GM23338 (cell line): ENCODE measurements around the gene DIP2C. TPM values are rescaled to one million over a fixed set of nuclear protein-coding genes. Genes with fewer than 3 reads are reported as not detected.

Experiments used
- ATAC-seq: fragments of 200-7000 bp; cut with Tn5 transposase; 3 replicates; pipeline ENCODE4 v1.9.1; 2020
- DNase-seq: peaks from one replicate; pipeline ENCODE4 v3.0.0-alpha.2; 2015; ENCODE audit warnings: low spot score
- H2AFZ ChIP-seq: fragments of 200-600 bp; sonication (generic); 2 replicates; pipeline ENCODE4 v1.8.0; 2016; ENCODE audit warnings: antibody characterized with exemption, mild to moderate bottlenecking, moderate library complexity
- H3F3A ChIP-seq: fragments of 200-600 bp; sonication (generic); replicated peaks from 2 replicates; pipeline ENCODE4 v1.8.0; 2017; ENCODE audit warnings: antibody characterized with exemption, mixed run types, low read depth
- H3K27ac ChIP-seq: fragments of 200-600 bp; sonication (generic); 2 replicates; pipeline ENCODE4 v1.6.1; 2016; ENCODE audit warnings: low read depth
- H3K27me3 ChIP-seq: fragments of 200-600 bp; sonication (generic); 2 replicates; pipeline ENCODE4 v1.8.0; 2016; ENCODE audit warnings: mild to moderate bottlenecking, mixed run types, moderate library complexity; ENCODE audit not compliant: insufficient read depth
- H3K36me3 ChIP-seq: fragments of 200-600 bp; sonication (generic); 2 replicates; pipeline ENCODE4 v1.8.0; 2016; ENCODE audit warnings: mild to moderate bottlenecking; ENCODE audit not compliant: insufficient read depth
- H3K4me1 ChIP-seq: fragments of 200-600 bp; sonication (generic); 2 replicates; pipeline ENCODE4 v1.8.0; 2016; ENCODE audit warnings: mild to moderate bottlenecking, moderate library complexity; ENCODE audit not compliant: insufficient read depth
- H3K4me2 ChIP-seq: fragments of 200-600 bp; sonication (generic); 2 replicates; pipeline ENCODE4 v1.7.1; 2017; ENCODE audit warnings: mixed run types
- H3K4me3 ChIP-seq: fragments of 200-600 bp; sonication (generic); 2 replicates; pipeline ENCODE4 v1.6.1; 2016; ENCODE audit warnings: mixed run types
- H3K79me2 ChIP-seq: fragments of 200-600 bp; sonication (generic); replicated peaks from 2 replicates; pipeline ENCODE4 v1.8.0; 2017; ENCODE audit warnings: mild to moderate bottlenecking; ENCODE audit not compliant: insufficient read depth
- H3K9me2 ChIP-seq: fragments of 200-600 bp; sonication (generic); 2 replicates; pipeline ENCODE4 v1.8.0; 2017; ENCODE audit not compliant: insufficient read depth
- H4K20me1 ChIP-seq: fragments of 200-600 bp; sonication (generic); replicated peaks from 2 replicates; pipeline ENCODE4 v1.8.0; 2017; ENCODE audit warnings: mild to moderate bottlenecking; ENCODE audit not compliant: insufficient read depth
- H3K27ac Mint-ChIP-seq: 2 replicates; pipeline ENCODE4 v1.8.0; 2020; ENCODE audit warnings: inconsistent platforms, mild to moderate bottlenecking, moderate library complexity, mixed read lengths
- H3K27me3 Mint-ChIP-seq: 3 replicates; pipeline ENCODE4 v1.8.0; 2022; ENCODE audit warnings: low read depth, mild to moderate bottlenecking, moderate library complexity, mixed read lengths, inconsistent platforms; ENCODE audit not compliant: insufficient read depth, poor library complexity
- H3K36me3 Mint-ChIP-seq: 3 replicates; pipeline ENCODE4 v1.8.0; 2021; ENCODE audit warnings: low read depth, mild to moderate bottlenecking, inconsistent platforms, moderate library complexity, mixed read lengths
- H3K4me1 Mint-ChIP-seq: 3 replicates; pipeline ENCODE4 v1.8.0; 2020; ENCODE audit warnings: mild to moderate bottlenecking, inconsistent platforms, mixed read lengths
- H3K4me3 Mint-ChIP-seq: 3 replicates; pipeline ENCODE4 v1.8.0; 2021; ENCODE audit warnings: moderate library complexity, mild to moderate bottlenecking, inconsistent platforms, mixed read lengths
- H3K9me3 Mint-ChIP-seq: 3 replicates; pipeline ENCODE4 v1.8.0; 2020; ENCODE audit warnings: moderate library complexity, mild to moderate bottlenecking, inconsistent platforms, mixed read lengths
- CREB1 ChIP-seq: fragments of 250-450 bp; sonication (Bioruptor Pico); IDR thresholded peaks from 2 replicates; pipeline ENCODE4 v1.5.0; 2020; ENCODE audit warnings: low read depth, mild to moderate bottlenecking, moderate library complexity
- CTCF ChIP-seq, 2 experiments: fragments of 200-600 bp in 1 of 2; sonication (generic) in 1 of 2; conservative IDR thresholded peaks; 2 replicates each; pipeline versions ENCODE4 v1.5.1 to v1.6.1; 2016 to 2017; ENCODE audit warnings: antibody characterized with exemption in 2 of 2, low read depth in 2 of 2, mild to moderate bottlenecking in 2 of 2, moderate library complexity in 1 of 2
- ETS1 ChIP-seq: IDR thresholded peaks from 2 replicates; pipeline ENCODE4 v1.6.1; 2016; ENCODE audit warnings: antibody characterized with exemption
- EZH2 ChIP-seq: fragments of 200-600 bp; sonication (generic); IDR thresholded peaks from one replicate; pipeline ENCODE4 v1.8.0; 2017; ENCODE audit warnings: antibody characterized with exemption, mild to moderate bottlenecking, low read depth; ENCODE audit not compliant: unreplicated experiment
- EZH2phosphoT487 ChIP-seq: fragments of 200-600 bp; sonication (generic); IDR thresholded peaks from one replicate; pipeline ENCODE4 v1.8.1; 2018; ENCODE audit warnings: antibody characterized with exemption; ENCODE audit not compliant: unreplicated experiment
- JUNB ChIP-seq: IDR thresholded peaks from one replicate; pipeline ENCODE4 v1.6.1; 2016; ENCODE audit warnings: antibody characterized with exemption; ENCODE audit not compliant: unreplicated experiment
- NANOG ChIP-seq: IDR thresholded peaks from 2 replicates; pipeline ENCODE4 v1.6.1; 2016; ENCODE audit warnings: antibody characterized with exemption, borderline replicate concordance
- REST ChIP-seq: IDR thresholded peaks from one replicate; pipeline ENCODE4 v1.6.1; 2018; ENCODE audit warnings: antibody characterized with exemption; ENCODE audit not compliant: unreplicated experiment
- STAT1 ChIP-seq: IDR thresholded peaks from one replicate; pipeline ENCODE4 v1.6.1; 2016; ENCODE audit warnings: antibody characterized with exemption; ENCODE audit not compliant: unreplicated experiment
- polyA plus RNA-seq: library from polyadenylated mRNA; unstranded; fragments of >200 nt; fragmentation: Nextera tagmentation; extraction: Ambion mirVana; gene quantifications from 2 replicates; pipeline ENCODE4 v1.2.1, GENCODE V29; 2016
- total RNA-seq: library from RNA; depleted of rRNA; stranded (reverse); fragments of >200 nt; shearing (Covaris generic); gene quantifications from 2 replicates; pipeline ENCODE4 v1.2.3, GENCODE V29; 2014

Gene DIP2C
- total and polyA plus RNA-seq, 2 experiments from 2014 or later, result 5.1 to 7.7 TPM

DNA sequence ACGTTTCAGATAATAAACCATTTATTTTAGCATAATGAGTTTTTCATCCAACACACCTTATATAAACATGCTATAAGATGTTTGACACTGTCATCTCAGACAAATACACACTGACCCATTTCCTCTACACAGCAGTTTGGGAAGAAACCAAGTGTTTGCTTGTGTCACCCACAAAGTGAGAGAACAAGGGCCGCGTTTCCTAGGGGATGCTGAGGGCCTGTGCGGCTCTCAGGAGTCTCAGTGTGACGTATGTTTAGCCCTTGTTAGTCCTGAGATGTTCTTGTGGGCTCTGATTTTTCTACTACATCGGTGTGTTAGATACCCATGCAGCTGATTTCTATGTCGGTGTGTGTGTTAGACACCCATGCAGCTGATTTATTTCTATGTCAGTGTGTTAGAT is 266.3 kb downstream of the DIP2C start (continued):
- TF ChIP-seq EZH2 (no peak), JUNB (no peak), REST (no peak), EZH2phosphoT487 (no peak), ETS1 (no peak), CTCF (conservative IDR thresholded peaks at IDR 0.05; ENCODE audit: low read depth in 2 of 2) (no peak), STAT1 (no peak)

DNA sequence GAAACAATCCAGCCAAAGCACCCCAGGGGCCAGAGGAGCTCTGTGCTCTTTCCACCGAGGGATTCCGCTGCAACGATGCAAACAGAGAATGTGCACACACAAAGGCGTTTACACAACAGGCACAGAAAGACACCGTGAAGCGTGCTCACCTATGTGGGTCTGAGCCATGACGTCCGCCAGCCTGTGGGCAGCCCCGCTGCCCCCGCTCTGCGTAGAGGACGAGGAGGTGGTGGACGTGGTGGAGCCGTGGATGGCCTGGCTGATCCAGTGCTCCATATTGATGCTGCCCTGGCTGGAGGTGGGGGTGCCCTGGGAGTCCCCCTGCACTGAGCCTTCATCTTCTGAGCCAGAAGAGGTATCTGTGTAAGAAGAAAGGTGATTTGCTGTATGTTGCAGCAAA is 266.8 kb downstream of the DIP2C start:
- H3K4me1 ChIP-seq, result no peaks in the 10 kb centered on the region
- no peaks in the 10 kb centered on the region for H3K9me3 Mint-ChIP-seq
- H3K27ac ChIP-seq, result no peak overlapping the region; the same call in 1 of the 2 replicates
- no peak for ATAC-seq
- no peaks in the 10 kb centered on the region for H3K36me3 ChIP-seq
- H3K4me3 ChIP-seq, result no peak overlapping the region
- peaks cover 5% of the 10 kb centered on the region; the same call in 1 of the 2 replicates for H4K20me1 ChIP-seq
- no peak overlapping the region for H3K4me2 ChIP-seq
- no peaks in the 10 kb centered on the region for H3K79me2 ChIP-seq
- H3K4me1 Mint-ChIP-seq, result no peaks in the 10 kb centered on the region
- no peaks in the 10 kb centered on the region for H3K27me3 ChIP-seq
- no peak overlapping the region for H2AFZ ChIP-seq
- no peak overlapping the region for H3K4me3 Mint-ChIP-seq
- peaks cover 3% of the 10 kb centered on the region; the same call in 2 of the 3 replicates for H3K36me3 Mint-ChIP-seq
- peaks cover 3% of the 10 kb centered on the region for H3K27me3 Mint-ChIP-seq
- no peak for DNase-seq
- no peaks in the 10 kb centered on the region for H3K9me2 ChIP-seq
- no peak overlapping the region for H3K27ac Mint-ChIP-seq
- H3F3A ChIP-seq, result no peaks in the 10 kb centered on the region
- TF ChIP-seq JUNB, result no peak
- no peak for TF ChIP-seq CREB1
- TF ChIP-seq EZH2, result no peak
- TF ChIP-seq REST, result no peak
- TF ChIP-seq NANOG, result no peak
- no peak for TF ChIP-seq CTCF (conservative IDR thresholded peaks at IDR 0.05; ENCODE audit: low read depth in 2 of 2)
